NT2/D1 (cell line): ENCODE data around the gene PDE6C.

Experiments used
- YY1 ChIP-seq: IDR thresholded peaks from 2 replicates; pipeline ENCODE4 v1.6.1; 2011; ENCODE audit not compliant: insufficient read length, insufficient read depth
- ZNF274 ChIP-seq: IDR thresholded peaks from 2 replicates; pipeline ENCODE4 v1.6.1; 2011; ENCODE audit warnings: mild to moderate bottlenecking, low read depth, low read length

DNA sequence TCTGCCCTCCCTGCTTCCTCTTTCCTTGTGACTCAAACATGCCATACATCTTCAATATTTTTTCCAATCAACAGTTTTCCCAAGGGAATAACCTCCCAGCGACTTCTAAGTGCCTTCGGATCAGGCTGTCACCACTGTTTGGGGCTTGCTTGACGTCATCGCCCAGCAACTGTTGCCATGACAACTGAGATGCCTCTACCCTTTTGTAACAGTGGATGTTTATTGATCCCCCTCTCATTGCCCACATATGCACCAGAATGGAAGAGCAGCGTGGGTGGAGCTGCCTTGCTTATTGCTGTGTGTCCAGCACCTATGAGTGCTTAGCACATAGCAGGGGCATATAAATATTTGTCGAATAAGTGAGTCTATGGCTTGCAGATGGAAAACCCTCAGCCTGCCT, 31.5 kb upstream of the PDE6C start:
- TF ChIP-seq ZNF274 (no peak), YY1 (no peak)
